ENCODE results near the gene COA1.

DNA sequence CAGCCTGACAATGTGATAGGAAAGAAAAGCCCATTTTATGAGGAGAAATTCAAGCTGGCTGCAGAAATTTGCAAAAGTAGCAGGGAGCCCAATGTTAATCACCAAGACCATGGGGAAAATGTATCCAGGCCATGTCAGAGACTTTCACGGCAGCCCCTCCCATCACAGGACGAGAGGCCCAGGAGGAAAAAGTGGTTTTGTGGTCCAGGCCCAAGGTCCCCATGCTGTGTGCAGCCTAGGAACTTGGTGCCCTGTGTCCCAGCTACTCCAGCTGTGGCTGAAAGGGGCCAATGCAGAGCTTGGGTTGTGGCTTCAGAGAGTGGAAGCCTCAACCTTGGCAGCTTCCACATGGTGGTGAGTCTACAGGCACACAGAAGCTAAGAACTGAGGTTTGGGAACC lies 12.7 kb downstream of the COA1 start:
- TF ChIP-seq JUNB (IDR thresholded peaks at IDR 0.05) (no peak), POLR2A (IDR thresholded peaks at IDR 0.05; ENCODE audit: low read length) (no peak), RFX5 (IDR thresholded peaks at IDR 0.05) (no peak), POLR2AphosphoS2 (conservative IDR thresholded peaks at IDR 0.05; ENCODE audit: low read length) (no peak), ZFP36 (IDR thresholded peaks at IDR 0.05; ENCODE audit: borderline replicate concordance, partially characterized antibody) (no peak), CBX8 (IDR thresholded peaks at IDR 0.05) (no peak)
- TF ChIP-seq, protein P1, sequence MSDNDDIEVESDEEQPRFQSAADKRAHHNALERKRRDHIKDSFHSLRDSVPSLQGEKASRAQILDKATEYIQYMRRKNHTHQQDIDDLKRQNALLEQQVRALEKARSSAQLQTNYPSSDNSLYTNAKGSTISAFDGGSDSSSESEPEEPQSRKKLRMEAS (IDR thresholded peaks at IDR 0.05): no peak
- TF ChIP-seq, protein P2, sequence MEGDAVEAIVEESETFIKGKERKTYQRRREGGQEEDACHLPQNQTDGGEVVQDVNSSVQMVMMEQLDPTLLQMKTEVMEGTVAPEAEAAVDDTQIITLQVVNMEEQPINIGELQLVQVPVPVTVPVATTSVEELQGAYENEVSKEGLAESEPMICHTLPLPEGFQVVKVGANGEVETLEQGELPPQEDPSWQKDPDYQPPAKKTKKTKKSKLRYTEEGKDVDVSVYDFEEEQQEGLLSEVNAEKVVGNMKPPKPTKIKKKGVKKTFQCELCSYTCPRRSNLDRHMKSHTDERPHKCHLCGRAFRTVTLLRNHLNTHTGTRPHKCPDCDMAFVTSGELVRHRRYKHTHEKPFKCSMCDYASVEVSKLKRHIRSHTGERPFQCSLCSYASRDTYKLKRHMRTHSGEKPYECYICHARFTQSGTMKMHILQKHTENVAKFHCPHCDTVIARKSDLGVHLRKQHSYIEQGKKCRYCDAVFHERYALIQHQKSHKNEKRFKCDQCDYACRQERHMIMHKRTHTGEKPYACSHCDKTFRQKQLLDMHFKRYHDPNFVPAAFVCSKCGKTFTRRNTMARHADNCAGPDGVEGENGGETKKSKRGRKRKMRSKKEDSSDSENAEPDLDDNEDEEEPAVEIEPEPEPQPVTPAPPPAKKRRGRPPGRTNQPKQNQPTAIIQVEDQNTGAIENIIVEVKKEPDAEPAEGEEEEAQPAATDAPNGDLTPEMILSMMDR (IDR thresholded peaks at IDR 0.05): no peak

Data from A549 (cell line).